HepG2 (cell line): ENCODE data around the gene ZNF177. TPM values are rescaled to one million over a fixed set of nuclear protein-coding genes. Genes with fewer than 3 reads are reported as not detected.

Source experiments
- ATF4 ChIP-seq, 2 experiments: fragments of 450-650 bp in 1 of 2; sonication (generic) in 1 of 2; formaldehyde crosslinking; IDR thresholded peaks; 2 replicates each; pipeline versions ENCODE4 v1.5.0 to v1.8.0; 2020 to 2022; ENCODE audit warnings: mild to moderate bottlenecking in 1 of 2, missing genetic modification reagents in 1 of 2
- EED ChIP-seq: sonication (generic); formaldehyde crosslinking; IDR thresholded peaks from 2 replicates; pipeline ENCODE4 v1.5.0; 2020; ENCODE audit warnings: mild to moderate bottlenecking, missing genetic modification reagents
- GTF2F1 ChIP-seq: fragments of 150-350 bp; IDR thresholded peaks from 2 replicates; pipeline ENCODE4 v1.6.1; 2014; ENCODE audit warnings: low read length
- HDAC1 ChIP-seq: sonication (generic); formaldehyde crosslinking; IDR thresholded peaks from 2 replicates; pipeline ENCODE4 v1.5.1; 2020; ENCODE audit warnings: mild to moderate bottlenecking, missing genetic modification reagents
- HOXA3 ChIP-seq: sonication (generic); formaldehyde crosslinking; IDR thresholded peaks from 2 replicates; pipeline ENCODE4 v1.5.0; 2020; ENCODE audit warnings: missing genetic modification reagents
- NFIC ChIP-seq: IDR thresholded peaks from 2 replicates; pipeline ENCODE4 v1.6.1; 2012; ENCODE audit warnings: mild to moderate bottlenecking, low read length, inconsistent platforms
- PLRG1 ChIP-seq: fragments of 450-650 bp; conservative IDR thresholded peaks from 2 replicates; pipeline ENCODE4 v1.6.1; 2016
- RFX5 ChIP-seq: IDR thresholded peaks from 2 replicates; pipeline ENCODE4 v1.6.1; 2011; ENCODE audit warnings: low read depth, low read length, improper control_type of control experiment
- TFAP4 ChIP-seq: sonication (generic); IDR thresholded peaks from 2 replicates; pipeline ENCODE4 v1.6.1; 2016; ENCODE audit warnings: low read depth, borderline replicate concordance
- ZNF142 ChIP-seq: sonication (generic); formaldehyde crosslinking; IDR thresholded peaks from 2 replicates; pipeline ENCODE4 v1.4.0; 2020; ENCODE audit warnings: missing genetic modification reagents
- ZNF275 ChIP-seq: sonication (generic); formaldehyde crosslinking; IDR thresholded peaks from 2 replicates; pipeline ENCODE4 v1.8.0; 2022; ENCODE audit warnings: missing genetic modification reagents, mild to moderate bottlenecking, inconsistent platforms, borderline replicate concordance
- ZNF891 ChIP-seq: sonication (generic); formaldehyde crosslinking; IDR thresholded peaks from 2 replicates; pipeline ENCODE4 v1.5.0; 2020; ENCODE audit warnings: mild to moderate bottlenecking, missing genetic modification reagents
- polyA plus RNA-seq, 8 experiments: library from polyadenylated mRNA; depleted of rRNA in 3 of 8; stranded (reverse) in 7 of 8; unstranded in 1 of 8; fragments of >200 nt; fragmentation: Illumina TruSeq in 4 of 8; extraction: Trizol in 4 of 8; gene quantifications; 2 replicates each; pipeline versions ENCODE4 v1.2.1 to v1.2.3, GENCODE V29; 2011 to 2016; ENCODE audit warnings: low read depth in 4 of 8, missing spikeins in 1 of 8, mixed read lengths in 1 of 8; ENCODE audit not compliant: insufficient read depth in 1 of 8
- total RNA-seq, 5 experiments: library from RNA; depleted of rRNA; stranded (reverse); fragments of >200 nt; fragmentation: Illumina TruSeq; extraction: Trizol; gene quantifications; 2 replicates each; pipeline ENCODE4 v1.2.3, GENCODE V29; 2016; ENCODE audit warnings: low read depth in 1 of 5

The ZNF177 gene
- total and polyA plus RNA-seq, 2 of the 13 experiments (the other 11 are each of a cell fraction or from before 2014, with no cell fraction given) = 0.62 to 0.71 TPM

GRCh38 chr19:9370738-9371619 lies 8.2 kb downstream of the ZNF177 start (continued):
- no peak for TF ChIP-seq ZNF275 (CRISPR knock-in tag)
- no peak for TF ChIP-seq EED (CRISPR knock-in tag)
- no peak for TF ChIP-seq RFX5
- peak in 1 of 2 experiments; percentile 32; a peak in 1 of 4 replicates for TF ChIP-seq ATF4 (CRISPR knock-in tag; IDR thresholded peaks at IDR 0.05)
- TF ChIP-seq TFAP4 = no peak
- no peak for TF ChIP-seq PLRG1
- no peak for TF ChIP-seq ZNF142
- TF ChIP-seq HDAC1 (CRISPR knock-in tag) = no peak
- TF ChIP-seq HOXA3 (CRISPR knock-in tag) = no peak
- no peak for TF ChIP-seq NFIC
- TF ChIP-seq GTF2F1 = no peak
- no peak for TF ChIP-seq ZNF891
